HG02678 (cell line): Measurements from ENCODE around the gene NPAS2.

Experiments
- ATAC-seq: cut with Tn5 transposase; IDR thresholded peaks from one replicate; pipeline ENCODE4 v1.9.1; 2021; ENCODE audit warnings: mild to moderate bottlenecking, moderate library complexity; ENCODE audit not compliant: unreplicated experiment

NPAS2 gene

DNA sequence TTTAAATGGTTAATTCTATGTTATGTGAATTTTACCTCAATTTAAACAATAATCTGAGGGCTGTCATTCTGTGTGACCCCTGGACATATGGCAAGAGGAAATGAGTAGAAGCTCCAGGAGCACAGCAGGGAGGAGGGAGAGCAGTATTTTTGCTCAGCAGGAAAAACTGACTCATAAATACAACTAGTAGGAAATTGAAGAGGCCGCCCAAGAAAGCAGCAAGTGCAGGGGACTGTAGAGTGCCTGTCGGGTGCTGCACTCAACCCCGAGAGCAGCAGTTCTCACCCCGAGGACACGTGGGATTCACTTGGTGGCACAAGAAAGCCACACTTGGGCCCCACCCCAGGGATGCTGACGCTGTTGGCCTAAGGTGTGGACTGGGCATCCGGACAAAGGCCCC lies 60.8 kb downstream of the NPAS2 start:
- no peak for ATAC-seq

DNA sequence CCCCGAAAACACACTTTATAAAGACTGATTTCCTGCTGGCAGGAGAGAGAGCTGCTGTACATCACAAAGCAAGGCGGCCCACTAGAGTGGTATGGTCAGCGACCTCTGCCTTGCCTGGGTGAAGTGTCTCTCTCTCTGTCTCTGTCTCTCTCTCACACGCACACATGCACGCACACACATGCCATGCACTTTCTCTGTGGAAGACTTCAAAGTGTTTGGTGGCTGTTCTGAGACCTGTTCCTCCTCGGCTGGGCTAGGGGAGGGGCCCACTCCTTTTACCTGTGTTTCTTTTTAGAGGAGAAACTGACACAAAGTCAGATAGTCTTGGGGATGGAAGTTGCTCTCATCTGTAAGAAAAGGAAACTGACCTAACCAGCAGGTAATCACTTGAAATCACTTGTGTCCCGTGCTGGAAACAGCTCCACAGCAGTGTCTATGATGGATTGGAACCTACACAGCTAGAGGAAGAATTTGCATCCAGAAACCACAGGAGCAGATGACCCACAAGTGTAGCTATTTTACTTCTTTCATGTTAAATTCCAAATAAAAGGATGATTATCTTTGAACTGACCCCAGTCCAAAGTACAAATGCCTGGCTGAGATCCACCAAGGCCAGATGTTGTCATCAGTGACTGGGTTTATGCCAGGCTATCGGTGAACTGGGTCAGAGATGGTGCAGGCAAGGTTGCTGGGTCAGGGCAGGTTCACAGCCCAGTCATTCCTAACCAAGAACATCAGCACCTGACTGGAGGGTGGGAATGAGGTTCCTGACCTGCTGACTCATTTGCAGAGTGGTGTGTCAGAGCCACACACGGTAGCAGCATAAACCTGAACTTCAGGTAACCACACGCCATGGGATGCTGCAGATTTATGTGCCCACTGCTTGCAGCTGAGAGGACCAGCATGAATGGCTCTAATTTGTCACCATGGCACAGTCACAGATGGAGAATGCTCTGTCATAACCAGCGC lies 63.0 kb downstream of the NPAS2 start:
- no peak for ATAC-seq

DNA sequence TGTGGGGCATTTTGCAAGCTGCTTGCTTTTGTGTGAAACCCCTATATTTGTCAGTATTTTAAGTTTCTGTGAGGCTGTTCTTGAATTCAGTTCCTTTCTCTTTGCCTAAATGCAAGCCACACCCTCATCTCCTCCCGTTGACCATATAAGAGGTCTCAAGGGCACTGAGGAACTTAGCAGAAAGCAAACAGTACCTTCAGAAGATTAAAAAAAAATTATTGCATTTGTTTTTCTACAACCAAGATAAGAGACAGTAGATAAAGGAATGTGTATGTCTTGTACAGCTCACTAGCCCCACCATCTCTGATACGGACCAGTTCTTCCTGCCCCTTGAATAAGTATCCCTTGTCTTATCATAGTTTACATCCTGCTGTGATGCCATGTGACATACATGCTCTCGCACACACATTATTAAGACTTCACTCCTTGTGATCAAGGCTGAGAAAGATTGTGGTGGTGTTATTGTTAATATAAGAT lies 64.2 kb downstream of the NPAS2 start:
- no peak for ATAC-seq

DNA sequence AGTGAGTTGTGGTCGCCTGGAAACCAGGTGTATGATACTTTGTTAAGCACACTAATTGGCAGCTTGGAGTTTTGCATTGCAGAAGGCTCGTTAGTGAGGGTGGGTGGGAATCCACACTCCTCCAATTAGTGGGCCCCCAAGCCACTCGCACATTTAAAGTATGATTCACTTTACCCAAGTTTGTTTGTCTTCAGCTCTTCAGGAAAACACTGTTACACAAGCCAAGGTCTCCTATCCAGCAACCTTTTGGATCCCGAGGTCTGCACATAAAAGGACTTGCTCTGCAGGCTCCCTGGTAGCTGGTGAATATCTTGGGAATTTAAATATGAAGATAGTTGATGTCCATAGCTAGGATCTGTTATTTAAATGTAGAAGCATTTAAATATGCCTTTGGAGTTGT lies 66.1 kb downstream of the NPAS2 start:
- no peak for ATAC-seq

DNA sequence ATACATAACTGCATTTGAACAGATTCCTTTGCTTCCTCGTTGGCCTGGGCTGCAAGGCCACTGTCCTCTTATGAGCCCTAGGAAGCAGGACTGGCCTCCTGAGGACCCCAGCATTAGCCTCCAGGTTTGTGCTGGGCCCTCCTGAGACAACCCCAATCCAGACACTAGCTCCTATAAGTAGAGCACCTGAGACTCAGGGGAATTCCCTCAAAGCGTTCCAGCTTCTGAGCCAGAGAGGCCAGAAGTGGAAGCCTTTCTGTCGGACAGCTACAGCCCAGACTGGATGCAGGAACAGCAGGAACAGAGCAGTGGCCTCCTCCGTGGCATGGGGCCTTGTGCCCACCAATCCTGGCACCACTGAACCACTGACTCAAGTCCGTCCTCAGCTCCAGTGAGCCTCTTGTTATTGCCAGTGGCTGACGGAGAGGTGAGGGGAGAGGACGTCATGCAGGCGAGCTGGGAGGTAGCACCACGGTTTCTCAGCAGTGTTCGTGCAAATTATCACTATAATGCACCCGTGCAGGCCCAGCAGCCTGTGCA lies 67.2 kb downstream of the NPAS2 start:
- ATAC-seq, result no peak

DNA sequence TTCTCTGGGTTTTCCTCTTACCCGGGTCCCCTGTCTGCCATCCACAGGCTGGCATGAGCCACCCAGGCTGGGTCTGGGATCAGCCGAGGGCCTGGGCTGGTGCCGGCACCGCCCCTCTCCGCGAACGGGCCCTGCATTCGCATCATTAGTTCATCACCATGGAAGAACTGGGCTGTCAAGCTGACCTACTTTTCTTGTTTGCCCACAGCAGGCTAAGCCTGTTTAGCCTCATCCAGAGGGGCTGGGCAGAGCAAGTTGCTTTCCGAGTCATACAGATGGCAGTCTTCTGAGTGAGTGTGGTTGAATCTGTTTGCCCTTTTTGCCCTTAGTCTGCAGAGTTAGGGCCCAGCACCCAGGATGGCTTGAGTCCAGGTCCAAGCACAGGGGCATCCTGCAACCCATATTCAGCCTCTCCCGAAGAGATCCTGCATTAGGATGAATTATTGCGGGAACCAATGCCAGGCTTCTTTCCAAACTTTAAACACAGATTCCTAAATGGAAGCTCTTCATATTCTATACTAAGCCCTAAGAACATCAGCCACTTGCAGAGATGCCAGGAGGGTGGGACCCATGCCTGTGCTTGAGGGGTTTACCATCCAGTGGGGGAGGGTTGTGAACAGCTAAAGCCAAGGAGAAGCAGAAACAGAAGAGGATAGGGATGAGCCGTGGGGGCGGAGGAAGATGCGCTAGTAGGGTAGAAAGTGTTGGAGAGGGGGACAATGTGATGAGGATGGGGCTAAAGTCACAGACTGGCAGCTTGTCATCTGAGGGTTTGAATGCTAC lies 68.0 kb downstream of the NPAS2 start:
- ATAC-seq, result no peak

DNA sequence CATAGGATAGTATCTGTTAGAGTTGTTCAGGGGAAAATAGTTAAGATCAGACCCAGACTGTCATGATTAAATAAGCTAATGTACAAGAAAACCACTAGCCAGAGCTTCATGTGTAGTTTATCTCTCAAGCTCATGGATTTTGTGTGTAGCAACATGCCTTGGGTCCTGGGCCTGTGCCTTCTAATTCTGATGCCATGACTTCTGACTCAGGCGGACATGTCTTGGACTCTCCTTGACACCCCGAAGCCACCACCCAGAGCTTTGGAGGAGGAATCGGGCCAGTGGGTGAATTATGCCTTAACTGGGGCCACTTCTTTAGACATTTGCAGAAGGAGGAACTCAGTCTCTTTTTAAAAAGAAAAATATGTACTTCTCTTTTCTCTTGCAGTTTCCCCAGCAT lies 68.7 kb downstream of the NPAS2 start:
- no peak for ATAC-seq

DNA sequence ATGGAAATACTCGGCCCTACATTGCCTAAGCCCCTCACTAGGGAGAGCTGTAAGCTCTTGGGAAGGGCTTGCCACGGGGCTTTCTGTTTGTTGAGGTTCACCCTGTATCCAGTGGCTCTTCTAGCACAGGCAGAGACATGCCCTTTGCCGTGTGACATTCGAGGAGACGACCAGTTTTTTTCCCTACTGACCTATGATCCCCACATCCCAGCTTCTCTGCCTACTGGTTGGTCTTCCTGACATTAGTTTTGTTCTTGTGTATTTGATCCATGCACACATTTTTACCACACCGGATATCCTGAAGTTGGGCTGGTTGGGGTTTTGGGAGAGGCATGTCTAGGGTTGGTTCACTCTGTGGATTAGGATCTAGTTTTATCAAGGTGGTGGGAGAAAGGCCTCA lies 69.3 kb downstream of the NPAS2 start:
- no peak for ATAC-seq

DNA sequence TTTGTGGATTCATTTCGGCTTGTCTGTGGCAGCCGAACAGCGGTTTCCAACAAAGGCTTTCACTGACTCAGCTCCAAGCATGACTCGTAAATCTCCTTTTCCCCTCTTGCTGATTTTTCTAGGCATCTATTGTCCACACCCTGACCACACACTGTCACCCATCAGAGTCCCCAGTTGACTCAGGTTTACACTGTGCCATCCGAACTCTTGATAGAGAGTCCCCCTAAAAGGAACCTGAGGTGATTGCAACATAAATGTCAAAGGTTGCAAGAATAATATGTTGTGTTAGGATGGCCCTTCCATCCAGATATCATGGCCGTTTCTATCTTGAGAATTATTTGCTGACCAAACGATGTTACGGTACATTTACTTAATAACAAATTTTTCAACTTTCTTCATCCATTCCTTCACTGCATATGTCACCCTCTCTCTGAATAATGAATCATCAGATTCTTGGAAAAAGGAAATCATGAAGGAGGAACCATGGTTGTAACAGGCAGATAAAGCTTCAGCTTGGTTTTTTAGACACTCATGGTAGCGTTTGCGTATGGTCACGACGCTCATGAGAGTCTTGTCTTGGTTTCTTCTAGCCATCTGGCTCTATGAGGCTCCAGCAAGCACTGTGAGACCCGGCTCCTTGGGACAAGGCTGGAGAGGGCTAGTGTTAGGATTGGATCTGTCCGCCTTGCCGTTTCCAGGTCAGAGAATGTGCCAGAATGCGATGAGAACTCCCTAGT lies 72.1 kb downstream of the NPAS2 start:
- no peak for ATAC-seq

DNA sequence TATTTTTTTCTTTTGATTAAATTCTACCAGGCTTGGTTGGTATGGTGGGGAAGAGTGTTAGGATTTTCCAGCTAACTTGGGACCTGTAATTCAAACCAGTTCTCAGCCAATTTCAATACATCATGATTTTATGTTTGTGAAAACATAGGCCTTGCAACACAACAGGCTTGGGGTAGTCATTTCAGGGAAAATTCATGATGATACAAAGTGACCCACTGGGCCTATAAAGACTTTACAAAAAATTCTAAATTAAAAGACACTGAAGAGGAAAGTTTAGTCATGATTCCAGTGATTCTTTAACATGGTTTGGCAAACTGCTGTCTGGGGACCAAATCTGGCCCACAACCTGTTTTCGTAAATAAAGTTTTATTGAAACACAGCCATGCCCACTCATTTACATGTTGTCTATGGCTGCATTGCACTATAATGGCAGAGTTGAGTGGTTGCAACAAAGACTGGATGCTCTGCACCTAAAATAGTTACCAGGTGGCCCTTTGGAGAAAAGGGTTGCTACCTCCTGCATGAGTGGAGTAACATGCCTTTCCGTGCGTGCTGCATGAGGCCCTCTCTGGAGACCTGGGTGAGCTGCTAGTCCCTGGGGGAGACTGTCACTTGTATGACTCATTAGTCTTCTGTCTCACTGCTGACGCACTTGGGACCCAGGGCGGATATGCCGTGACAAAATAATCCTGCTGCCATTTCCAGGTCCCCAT lies 73.6 kb downstream of the NPAS2 start:
- ATAC-seq, result no peak

DNA sequence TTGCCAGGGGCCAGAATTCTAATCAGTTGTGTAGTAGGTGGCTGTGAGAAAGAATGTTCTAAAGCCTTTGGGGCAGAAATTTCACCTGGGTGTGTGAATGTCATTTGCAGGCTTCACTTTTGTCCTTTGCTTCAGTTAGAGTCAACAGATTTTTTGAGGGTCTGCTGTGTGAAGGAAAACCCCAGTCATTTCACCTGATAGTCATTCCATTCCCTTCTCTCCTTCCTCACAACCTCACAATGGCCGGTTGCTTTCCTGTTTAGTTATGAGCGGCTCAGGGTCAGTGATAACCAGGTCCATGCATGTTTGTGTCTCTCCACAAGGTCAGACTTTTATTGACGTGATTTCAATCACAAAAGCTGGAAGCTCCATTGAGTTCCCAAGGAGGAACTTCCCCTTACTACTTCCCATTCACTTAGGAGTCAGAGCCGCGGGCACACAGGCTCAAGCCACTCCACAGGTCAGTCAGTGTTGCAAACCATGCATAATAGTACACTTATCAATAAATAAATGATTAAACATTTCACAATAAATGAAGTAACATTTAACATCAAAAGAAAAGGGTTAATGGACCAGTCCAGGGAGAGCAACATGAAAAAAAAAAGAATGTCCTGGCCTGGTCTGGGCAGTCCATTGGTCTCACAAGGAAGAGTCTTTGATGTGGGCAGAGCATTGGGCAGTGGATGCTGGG lies 74.3 kb downstream of the NPAS2 start:
- no peak for ATAC-seq

DNA sequence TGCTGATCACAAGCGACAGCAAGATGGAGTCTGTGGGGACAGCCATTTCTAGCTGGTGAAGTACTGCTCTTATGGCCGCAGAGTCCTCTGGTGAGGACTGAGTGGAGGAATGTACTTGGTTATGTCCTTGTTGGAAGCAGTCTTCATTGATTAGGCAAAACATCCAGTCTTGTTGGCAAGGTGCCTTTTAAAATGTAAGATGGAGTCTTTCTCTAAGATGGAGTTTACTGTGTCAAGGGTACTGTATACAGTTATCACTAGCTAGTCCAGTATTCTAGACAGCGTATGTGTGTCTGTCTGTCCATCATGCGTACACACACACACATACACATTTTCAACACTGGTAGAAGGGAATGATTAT lies 74.8 kb downstream of the NPAS2 start:
- ATAC-seq, result no peak

DNA sequence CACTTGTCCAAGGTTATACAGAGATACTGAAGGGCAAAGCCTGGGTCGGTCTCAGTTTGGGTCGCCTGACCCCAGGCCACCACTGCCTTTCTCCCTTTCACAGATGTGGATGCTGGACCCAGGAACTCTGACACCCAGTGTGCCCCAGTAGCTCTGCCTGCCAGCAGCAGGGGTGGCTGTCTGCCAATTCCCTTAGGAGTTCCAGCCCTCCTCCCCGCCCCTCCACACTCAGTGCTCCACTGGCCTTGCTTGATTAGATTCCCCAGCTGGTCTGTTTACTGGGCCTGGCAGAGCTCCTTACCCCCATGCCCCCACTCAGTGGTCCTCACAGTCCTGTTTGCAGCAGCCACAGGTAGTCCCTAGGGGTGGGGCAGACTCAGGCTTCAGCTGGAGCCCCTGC lies 75.5 kb downstream of the NPAS2 start:
- no peak for ATAC-seq

DNA sequence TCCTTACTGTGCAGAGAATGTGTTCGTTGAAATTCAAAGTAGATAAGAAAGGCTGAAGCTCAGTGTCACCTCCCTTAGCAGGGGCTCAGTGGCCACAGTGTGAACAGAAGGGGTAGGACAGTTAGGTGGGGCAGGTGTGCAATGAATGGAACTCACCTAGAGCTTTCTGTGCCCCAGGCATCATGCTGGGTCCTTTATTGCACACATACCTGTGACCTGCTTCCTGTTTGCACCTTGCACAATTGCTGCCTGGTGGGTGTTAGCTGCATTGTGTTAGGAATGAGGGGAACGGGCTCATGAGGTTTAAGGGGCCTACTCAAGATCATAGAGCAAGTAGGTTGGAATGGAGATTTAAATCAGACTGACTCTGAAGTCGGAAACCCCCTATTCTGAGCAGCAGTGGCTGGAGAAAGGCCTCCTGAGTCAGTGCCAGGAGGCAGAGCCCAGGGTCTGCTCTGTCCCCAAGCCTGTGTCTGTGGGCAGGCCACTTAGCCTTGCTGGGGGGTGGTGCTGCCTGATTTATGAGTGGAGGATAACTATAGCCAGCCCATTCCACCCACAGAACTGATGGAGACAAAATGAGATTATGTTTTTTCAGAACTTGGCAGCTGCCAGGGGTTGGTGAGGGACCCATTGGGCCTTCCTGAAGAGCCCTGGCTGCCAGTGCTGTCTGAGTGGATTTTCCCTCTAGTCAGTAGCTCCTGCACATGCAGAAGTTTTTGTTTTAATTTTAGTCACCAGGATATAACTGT lies 76.2 kb downstream of the NPAS2 start:
- no peak for ATAC-seq

DNA sequence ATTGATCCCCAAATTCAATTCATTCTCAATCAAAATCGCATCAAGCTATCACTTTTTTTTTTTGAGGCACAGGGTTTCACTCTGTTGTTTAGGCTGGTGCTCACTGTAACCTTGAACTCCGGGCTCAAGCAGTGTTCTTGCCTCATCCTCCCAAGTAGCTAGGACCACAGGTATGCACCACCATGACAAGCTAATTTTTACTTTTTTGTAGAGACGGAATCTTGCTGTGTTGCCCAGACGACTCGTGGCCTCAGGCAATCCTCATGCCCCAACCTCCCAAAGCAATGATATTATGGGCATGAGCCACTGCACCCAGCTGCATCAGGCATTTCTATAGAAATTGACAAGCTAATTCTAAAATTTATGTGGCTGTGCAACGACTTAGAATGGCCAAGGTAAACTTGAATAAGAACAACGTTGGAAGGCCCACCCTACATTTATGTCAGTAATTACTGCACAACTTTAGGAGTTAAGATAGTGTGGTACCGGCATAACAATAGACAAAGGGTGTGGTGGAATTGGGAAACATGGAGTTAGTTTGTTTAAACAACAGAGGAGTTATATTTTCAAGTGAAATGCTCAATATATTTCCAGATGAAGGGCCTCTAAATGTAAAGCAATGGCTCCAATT lies 78.2 kb downstream of the NPAS2 start:
- no peak for ATAC-seq

DNA sequence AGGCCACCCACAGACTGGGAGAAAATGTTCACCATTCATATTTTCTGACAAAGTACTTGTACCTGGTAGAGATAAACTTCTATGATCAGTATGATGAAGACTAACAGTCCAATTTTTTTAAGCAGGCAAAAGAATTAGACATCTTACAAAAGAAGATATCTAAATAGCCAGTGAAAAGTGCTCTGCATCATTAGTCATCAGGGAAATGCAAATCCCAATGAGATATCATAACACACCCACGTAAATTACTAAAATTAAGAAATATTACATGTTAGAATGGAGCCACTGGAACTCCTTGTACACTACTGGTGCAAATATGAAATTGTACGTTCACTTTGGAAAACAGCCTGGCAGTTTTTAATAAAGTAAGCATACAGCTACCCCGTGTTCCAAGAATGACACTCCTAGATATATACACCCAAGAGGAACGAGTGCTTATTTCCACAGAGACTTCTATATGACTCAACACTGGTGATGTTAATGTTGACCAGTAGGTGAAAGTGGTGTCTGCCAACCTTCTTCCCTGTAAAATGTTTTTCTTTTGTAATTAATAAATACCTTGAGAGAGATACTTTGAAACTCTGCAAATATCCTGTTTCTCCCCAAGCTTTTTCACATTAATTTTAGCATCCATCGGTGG lies 80.3 kb downstream of the NPAS2 start:
- ATAC-seq, result no peak

DNA sequence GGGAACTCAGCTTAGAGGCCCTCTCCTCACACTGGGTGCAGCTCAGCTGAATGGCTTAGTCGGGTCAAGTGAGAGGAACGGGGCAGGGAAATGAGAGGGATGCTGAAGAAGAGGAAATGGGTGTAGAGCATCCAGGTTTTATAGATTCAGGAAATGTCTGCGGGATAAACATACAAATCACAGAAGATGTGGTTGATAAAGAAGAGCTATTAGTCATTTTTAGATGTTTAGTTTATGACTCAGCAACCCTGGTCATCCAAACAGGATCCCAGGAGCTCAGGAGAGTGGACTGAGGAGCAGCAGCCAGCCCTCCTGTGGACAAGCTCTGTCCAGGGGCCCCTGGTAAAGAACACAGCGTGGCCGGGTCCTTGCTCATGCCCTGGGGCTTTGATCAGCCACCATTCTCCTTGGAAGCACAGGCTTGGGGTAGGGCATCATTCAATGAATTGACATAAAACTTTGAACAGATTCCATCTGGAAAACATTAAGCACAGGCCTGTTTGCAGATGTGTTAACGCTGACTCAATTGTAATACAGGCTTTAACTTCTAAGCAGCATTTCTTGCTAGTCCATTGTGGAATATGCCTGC lies 83.0 kb downstream of the NPAS2 start:
- no peak for ATAC-seq
